GM12878 (cell line): Measurements from ENCODE around the gene MUSK. TPM values are rescaled to one million over a fixed set of nuclear protein-coding genes. Genes with fewer than 3 reads are reported as not detected.

ENCODE experiments used
- ATAC-seq: fragments of 200-7000 bp; cut with Tn5 transposase; 3 replicates; pipeline ENCODE4 v1.9.1; 2020; ENCODE audit warnings: mild to moderate bottlenecking, moderate library complexity
- BruUV-seq: library from RNA; stranded (reverse); fragments of 400-500 nt; replicated peaks from 2 replicates; lab custom pipeline; 2021; lab: Mats Ljungman, UMichigan
- CTCF ChIA-PET: fragments of 300-600 bp; sonication (Branson Sonifier 250); formaldehyde crosslinking; extraction: SDS; loops from one replicate; lab custom pipeline; 2021; ENCODE audit warnings: inconsistent platforms; lab: Yijun Ruan, JAX
- POLR2A ChIA-PET: fragments of 350-600 bp; formaldehyde crosslinking; extraction: SDS; loops from one replicate; lab custom pipeline; 2021; ENCODE audit warnings: inconsistent platforms; lab: Charles Lee
- RAD21 ChIA-PET: fragments of 300-600 bp; sonication (Branson Sonifier 250); formaldehyde crosslinking; loops from one replicate; lab custom pipeline; 2023; ENCODE audit warnings: antibody characterized with exemption; ENCODE audit not compliant: unreplicated experiment; lab: Charles Lee
- SMC1A ChIA-PET: fragments of 300-600 bp; sonication (Branson Sonifier 250); formaldehyde crosslinking; loops from one replicate; lab custom pipeline; 2023; ENCODE audit not compliant: unreplicated experiment, uncharacterized antibody; lab: Charles Lee
- DNase-seq: peaks from one replicate; pipeline ENCODE4 v3.0.0-alpha.2; 2011; ENCODE audit warnings: low read depth, low spot score
- FAIRE-seq: peaks from 3 replicates; lab custom pipeline; 2011; peaks lifted over from hg19 to GRCh38; lab: Jason Lieb, UNC
- H2AFZ ChIP-seq: 2 replicates; pipeline ENCODE4 v1.6.0; 2011; ENCODE audit warnings: low read depth, low read length, control low read depth; ENCODE audit not compliant: control insufficient read depth
- H3K27ac ChIP-seq: 2 replicates; pipeline ENCODE4 v1.5.1; 2011; ENCODE audit warnings: control low read depth; ENCODE audit not compliant: control insufficient read depth, insufficient read depth
- H3K27me3 ChIP-seq, 2 experiments: replicated peaks in 1 of 2; 2 replicates each; pipeline versions ENCODE4 v1.6.0 to v1.6.1; 2011; ENCODE audit warnings: low read length in 1 of 2; ENCODE audit not compliant: control insufficient read depth in 2 of 2, insufficient read depth in 2 of 2
- H3K36me3 ChIP-seq, 2 experiments: 2 replicates each; pipeline ENCODE4 v1.5.1; 2011; ENCODE audit warnings: low read length in 1 of 2; ENCODE audit not compliant: control insufficient read depth in 2 of 2, insufficient read depth in 2 of 2
- H3K4me1 ChIP-seq: 2 replicates; pipeline ENCODE4 v1.6.1; 2011; ENCODE audit warnings: mild to moderate bottlenecking, low read length, moderate library complexity, mixed read lengths; ENCODE audit not compliant: control insufficient read depth, insufficient read depth
- H3K4me2 ChIP-seq: 2 replicates; pipeline ENCODE4 v1.6.0; 2011; ENCODE audit warnings: control low read depth; ENCODE audit not compliant: control insufficient read depth, insufficient read depth
- H3K4me3 ChIP-seq: fragments of 200-600 bp; sonication (generic); 2 replicates; pipeline ENCODE4 v1.5.1; 2016
- H3K79me2 ChIP-seq: 2 replicates; pipeline ENCODE4 v1.6.0; 2011; ENCODE audit warnings: low read length; ENCODE audit not compliant: control insufficient read depth, insufficient read depth
- H3K9ac ChIP-seq: 2 replicates; pipeline ENCODE4 v1.8.0; 2011; ENCODE audit warnings: low read length, control low read depth, mixed read lengths; ENCODE audit not compliant: control insufficient read depth, insufficient read depth
- H3K9me3 ChIP-seq: replicated peaks from 3 replicates; pipeline ENCODE4 v1.5.1; 2011; ENCODE audit warnings: mild to moderate bottlenecking, low read length; ENCODE audit not compliant: control insufficient read depth, insufficient read depth
- H4K20me1 ChIP-seq: 2 replicates; pipeline ENCODE4 v1.6.0; 2011; ENCODE audit not compliant: control insufficient read depth, insufficient read depth
- BCL11A ChIP-seq: IDR thresholded peaks from 2 replicates; pipeline ENCODE4 v1.6.1; 2011; ENCODE audit warnings: low read depth, low read length
- ESRRA ChIP-seq: IDR thresholded peaks from 2 replicates; pipeline ENCODE4 v1.6.1; 2012; ENCODE audit warnings: mild to moderate bottlenecking, low read length, improper control_type of control experiment
- HDAC2 ChIP-seq: fragments of 200-600 bp; sonication (generic); IDR thresholded peaks from 2 replicates; pipeline ENCODE4 v1.6.1; 2017
- MEF2A ChIP-seq: IDR thresholded peaks from 2 replicates; pipeline ENCODE4 v1.6.1; 2011; ENCODE audit warnings: low read depth, mild to moderate bottlenecking, low read length, moderate library complexity; ENCODE audit not compliant: insufficient read depth
- MTA2 ChIP-seq: fragments of 450-650 bp; IDR thresholded peaks from 2 replicates; pipeline ENCODE4 v1.6.1; 2016; ENCODE audit warnings: low read depth, mild to moderate bottlenecking, moderate library complexity
- NR2F1 ChIP-seq: fragments of 450-650 bp; conservative IDR thresholded peaks from 2 replicates; pipeline ENCODE4 v1.6.1; 2017; ENCODE audit warnings: mild to moderate bottlenecking
- SRF ChIP-seq, 2 experiments: IDR thresholded peaks; 2 replicates each; pipeline ENCODE4 v1.6.1; 2011; ENCODE audit warnings: low read depth in 2 of 2, low read length in 2 of 2, mild to moderate bottlenecking in 1 of 2, moderate library complexity in 1 of 2
- STAT1 ChIP-seq: fragments of 450-650 bp; conservative IDR thresholded peaks from 2 replicates; pipeline ENCODE4 v1.6.1; 2014; ENCODE audit warnings: antibody characterized with exemption, mild to moderate bottlenecking
- SUZ12 ChIP-seq: fragments of 200-600 bp; sonication (generic); IDR thresholded peaks from one replicate; pipeline ENCODE4 v1.6.1; 2018; ENCODE audit warnings: antibody characterized with exemption, mild to moderate bottlenecking; ENCODE audit not compliant: unreplicated experiment
- WGBS: methylation state at CpG from one replicate; pipeline ENCODE4 v1.1.6; 2016; ENCODE audit warnings: low lambda C conversion rate; ENCODE audit not compliant: insufficient replicate concordance, insufficient coverage; ENCODE audit errors: missing lambda C conversion rate; 5-methylcytosine and 5-hydroxymethylcytosine counted together
- in situ Hi-C: fragments of 300-500 bp; cut with MboI; formaldehyde crosslinking; loops from 9 replicates; pipeline ENCODE4 v1.14.3; 2018; ENCODE audit warnings: mixed read lengths
- intact Hi-C: fragments of 100-400 bp; cut with micrococcal nuclease; formaldehyde crosslinking; loops from one replicate; pipeline ENCODE4 v1.14.2; 2022; ENCODE audit not compliant: unreplicated experiment
- polyA plus RNA-seq, 11 experiments: library from polyadenylated mRNA; depleted of rRNA in 4 of 11; unstranded in 6 of 11; stranded (reverse) in 5 of 11; fragments of >200 nt; fragmentation: Nextera tagmentation in 4 of 11; fragmentation: Illumina TruSeq in 1 of 11; extraction: Ambion mirVana in 4 of 11; extraction: Trizol in 1 of 11; gene quantifications; 1 replicate in 1 of 11; 2 replicates in 10 of 11; pipeline versions ENCODE4 v1.2.1 to v1.2.3, GENCODE V29; 2011 to 2016; ENCODE audit warnings: inconsistent platforms in 2 of 11, missing spikeins in 2 of 11, low read depth in 1 of 11
- total RNA-seq, 4 experiments: library from RNA; depleted of rRNA in 3 of 4; stranded (reverse); fragments of >200 nt in 3 of 4; fragmentation: Illumina TruSeq in 1 of 4; extraction: Trizol in 1 of 4; gene quantifications; 2 replicates each; pipeline versions ENCODE4 v1.2.1 to v1.2.3, GENCODE V29; 2013 to 2021
- TF ChIP-seq, protein P1 (sequence below): fragments of 450-650 bp; IDR thresholded peaks from 2 replicates; pipeline ENCODE4 v1.6.1; 2017; ENCODE audit warnings: mild to moderate bottlenecking, moderate library complexity
- TF ChIP-seq, protein P2 (sequence below): fragments of 150-350 bp; IDR thresholded peaks from 2 replicates; pipeline ENCODE4 v1.6.1; 2014; ENCODE audit warnings: mild to moderate bottlenecking, low read depth, low read length
- TF ChIP-seq, protein P3 (sequence below): IDR thresholded peaks from 2 replicates; pipeline ENCODE4 v1.6.1; 2011; ENCODE audit warnings: borderline replicate concordance, low read depth, mild to moderate bottlenecking, moderate library complexity, low read length; ENCODE audit not compliant: insufficient read depth, poor library complexity, severe bottlenecking

The MUSK gene
- total and polyA plus RNA-seq, 10 of the 15 experiments (the other 5 are each of a cell fraction or from before 2014, with no cell fraction given): 0.04 to 0.19 (median 0.10) TPM; not detected in 5

DNA sequence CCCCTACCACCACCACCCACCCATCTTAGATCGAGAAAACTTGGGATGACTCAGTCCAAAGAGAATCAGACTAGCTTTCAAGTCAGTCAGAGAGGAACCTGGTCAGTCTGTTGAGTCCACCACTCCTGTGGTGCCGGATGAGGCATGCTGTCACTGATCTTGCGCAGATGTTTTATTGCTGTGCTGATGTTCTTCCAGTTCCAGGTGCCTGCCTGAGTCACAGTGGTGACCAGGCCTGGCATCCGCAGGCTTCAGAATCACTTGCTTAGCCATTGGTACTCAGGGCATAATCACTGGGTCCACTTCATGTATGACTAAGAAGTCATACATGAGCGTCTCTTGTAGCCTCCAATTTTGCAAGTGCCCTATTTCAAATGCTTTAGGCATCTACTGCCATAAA lies 114.1 kb downstream of the MUSK start:
- ATAC-seq: no peak
- H2AFZ ChIP-seq: no peak overlapping the region
- no peak overlapping the region for H3K9ac ChIP-seq
- POLR2A ChIA-PET: no interaction called here
- in situ Hi-C loops (no loop called here), intact Hi-C loops (no loop called here)
- no peaks in the 10 kb centered on the region for H3K9me3 ChIP-seq
- no peaks in the 10 kb centered on the region for H3K27me3 ChIP-seq
- no peaks in the 10 kb centered on the region for H3K36me3 ChIP-seq
- RAD21 ChIA-PET: no interaction called here
- WGBS: 52% methylated on average over 5 of the region's 5 CpGs
- no peaks in the 10 kb centered on the region for H3K79me2 ChIP-seq
- no peak for FAIRE-seq
- no peaks in the 10 kb centered on the region for H3K4me1 ChIP-seq
- SMC1A ChIA-PET: interaction anchor here (0.6 kb wide), 1 partner anchor 493 kb away, joined by 3 read pairs; no protein-coding TSS in a partner anchor
- H3K4me3 ChIP-seq: no peak overlapping the region
- no TSS peak for BruUV-seq
- H3K27ac ChIP-seq: no peak overlapping the region
- no peak overlapping the region for H3K4me2 ChIP-seq
- TF ChIP-seq BCL11A (no peak), NR2F1 (no peak), MEF2A (no peak), MTA2 (no peak), SRF (IDR thresholded peaks at IDR 0.05; ENCODE audit: low read depth in 2 of 2, low read length in 2 of 2) (no peak), STAT1 (no peak), ESRRA (no peak), HDAC2 (no peak), SUZ12 (no peak)
- TF ChIP-seq, protein P1, sequence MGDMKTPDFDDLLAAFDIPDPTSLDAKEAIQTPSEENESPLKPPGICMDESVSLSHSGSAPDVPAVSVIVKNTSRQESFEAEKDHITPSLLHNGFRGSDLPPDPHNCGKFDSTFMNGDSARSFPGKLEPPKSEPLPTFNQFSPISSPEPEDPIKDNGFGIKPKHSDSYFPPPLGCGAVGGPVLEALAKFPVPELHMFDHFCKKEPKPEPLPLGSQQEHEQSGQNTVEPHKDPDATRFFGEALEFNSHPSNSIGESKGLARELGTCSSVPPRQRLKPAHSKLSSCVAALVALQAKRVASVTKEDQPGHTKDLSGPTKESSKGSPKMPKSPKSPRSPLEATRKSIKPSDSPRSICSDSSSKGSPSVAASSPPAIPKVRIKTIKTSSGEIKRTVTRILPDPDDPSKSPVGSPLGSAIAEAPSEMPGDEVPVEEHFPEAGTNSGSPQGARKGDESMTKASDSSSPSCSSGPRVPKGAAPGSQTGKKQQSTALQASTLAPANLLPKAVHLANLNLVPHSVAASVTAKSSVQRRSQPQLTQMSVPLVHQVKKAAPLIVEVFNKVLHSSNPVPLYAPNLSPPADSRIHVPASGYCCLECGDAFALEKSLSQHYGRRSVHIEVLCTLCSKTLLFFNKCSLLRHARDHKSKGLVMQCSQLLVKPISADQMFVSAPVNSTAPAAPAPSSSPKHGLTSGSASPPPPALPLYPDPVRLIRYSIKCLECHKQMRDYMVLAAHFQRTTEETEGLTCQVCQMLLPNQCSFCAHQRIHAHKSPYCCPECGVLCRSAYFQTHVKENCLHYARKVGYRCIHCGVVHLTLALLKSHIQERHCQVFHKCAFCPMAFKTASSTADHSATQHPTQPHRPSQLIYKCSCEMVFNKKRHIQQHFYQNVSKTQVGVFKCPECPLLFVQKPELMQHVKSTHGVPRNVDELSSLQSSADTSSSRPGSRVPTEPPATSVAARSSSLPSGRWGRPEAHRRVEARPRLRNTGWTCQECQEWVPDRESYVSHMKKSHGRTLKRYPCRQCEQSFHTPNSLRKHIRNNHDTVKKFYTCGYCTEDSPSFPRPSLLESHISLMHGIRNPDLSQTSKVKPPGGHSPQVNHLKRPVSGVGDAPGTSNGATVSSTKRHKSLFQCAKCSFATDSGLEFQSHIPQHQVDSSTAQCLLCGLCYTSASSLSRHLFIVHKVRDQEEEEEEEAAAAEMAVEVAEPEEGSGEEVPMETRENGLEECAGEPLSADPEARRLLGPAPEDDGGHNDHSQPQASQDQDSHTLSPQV: no peak
- TF ChIP-seq, protein P2, sequence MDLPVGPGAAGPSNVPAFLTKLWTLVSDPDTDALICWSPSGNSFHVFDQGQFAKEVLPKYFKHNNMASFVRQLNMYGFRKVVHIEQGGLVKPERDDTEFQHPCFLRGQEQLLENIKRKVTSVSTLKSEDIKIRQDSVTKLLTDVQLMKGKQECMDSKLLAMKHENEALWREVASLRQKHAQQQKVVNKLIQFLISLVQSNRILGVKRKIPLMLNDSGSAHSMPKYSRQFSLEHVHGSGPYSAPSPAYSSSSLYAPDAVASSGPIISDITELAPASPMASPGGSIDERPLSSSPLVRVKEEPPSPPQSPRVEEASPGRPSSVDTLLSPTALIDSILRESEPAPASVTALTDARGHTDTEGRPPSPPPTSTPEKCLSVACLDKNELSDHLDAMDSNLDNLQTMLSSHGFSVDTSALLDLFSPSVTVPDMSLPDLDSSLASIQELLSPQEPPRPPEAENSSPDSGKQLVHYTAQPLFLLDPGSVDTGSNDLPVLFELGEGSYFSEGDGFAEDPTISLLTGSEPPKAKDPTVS: no peak
- TF ChIP-seq, protein P3, sequence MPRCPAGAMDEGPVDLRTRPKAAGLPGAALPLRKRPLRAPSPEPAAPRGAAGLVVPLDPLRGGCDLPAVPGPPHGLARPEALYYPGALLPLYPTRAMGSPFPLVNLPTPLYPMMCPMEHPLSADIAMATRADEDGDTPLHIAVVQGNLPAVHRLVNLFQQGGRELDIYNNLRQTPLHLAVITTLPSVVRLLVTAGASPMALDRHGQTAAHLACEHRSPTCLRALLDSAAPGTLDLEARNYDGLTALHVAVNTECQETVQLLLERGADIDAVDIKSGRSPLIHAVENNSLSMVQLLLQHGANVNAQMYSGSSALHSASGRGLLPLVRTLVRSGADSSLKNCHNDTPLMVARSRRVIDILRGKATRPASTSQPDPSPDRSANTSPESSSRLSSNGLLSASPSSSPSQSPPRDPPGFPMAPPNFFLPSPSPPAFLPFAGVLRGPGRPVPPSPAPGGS: no peak
- H4K20me1 ChIP-seq: no peaks in the 10 kb centered on the region
- CTCF ChIA-PET: no interaction called here
- no peak for DNase-seq
